Right lobe of liver (tissue), 6 donors: ENCODE measurements around the gene MRPL17. TPM values are rescaled to one million over a fixed set of nuclear protein-coding genes. Genes with fewer than 3 reads are reported as not detected.
"Not testable (repeated sequence)": the region's sequence is repeated elsewhere in the genome, so short reads cannot be mapped to it uniquely, and the experiment has no call there.

Experiments used
- ATAC-seq, 4 donors: fragments of 200-7000 bp; cut with Tn5 transposase; one replicate each; pipeline ENCODE4 v1.9.1; 2020; ENCODE audit warnings: mild to moderate bottlenecking in 4 of 4, moderate library complexity in 4 of 4
- DNase-seq, 3 donors: peaks; one replicate each; pipeline ENCODE4 v3.0.0-alpha.2; 2020
- H3K27ac ChIP-seq, 3 donors: fragments of 200-600 bp; one replicate each; pipeline ENCODE4 v1.8.0; 2022
- H3K27me3 ChIP-seq, 2 donors: fragments of 200-600 bp; one replicate each; pipeline ENCODE4 v1.8.0; 2022
- H3K36me3 ChIP-seq, 4 donors: fragments of 200-600 bp; sonication (generic) in 1 of 4; one replicate each; pipeline versions ENCODE4 v1.5.1 to v1.8.0; 2017 to 2022; ENCODE audit warnings: control low read depth in 1 of 4
- H3K4me1 ChIP-seq, 4 donors: fragments of 200-600 bp; sonication (generic) in 1 of 4; one replicate each; pipeline versions ENCODE4 v1.5.1 to v1.8.0; 2017 to 2022; ENCODE audit warnings: control low read depth in 1 of 4
- H3K4me3 ChIP-seq, 3 donors: fragments of 200-600 bp; one replicate each; pipeline ENCODE4 v1.8.0; 2022
- H3K9me3 ChIP-seq, 4 donors: fragments of 200-600 bp; sonication (generic) in 1 of 4; one replicate each; pipeline versions ENCODE4 v1.5.1 to v1.8.0; 2017 to 2022; ENCODE audit warnings: control low read depth in 1 of 4
- CTCF ChIP-seq, 4 donors: fragments of 200-600 bp in 3 of 4; fragments of 450-650 bp in 1 of 4; IDR thresholded peaks; one replicate each; pipeline versions ENCODE4 v1.5.1 to v1.8.0; 2016 to 2022; ENCODE audit warnings: antibody characterized with exemption in 4 of 4, mild to moderate bottlenecking in 2 of 4
- POLR2A ChIP-seq: fragments of 450-650 bp; IDR thresholded peaks from one replicate; pipeline ENCODE4 v1.6.1; 2017; ENCODE audit warnings: antibody characterized with exemption, mild to moderate bottlenecking
- WGBS: methylation state at CpG from one replicate; pipeline ENCODE4 v1.1.6; 2018; ENCODE audit warnings: low coverage, low lambda C conversion rate; ENCODE audit not compliant: insufficient coverage; ENCODE audit errors: missing lambda C conversion rate; 5-methylcytosine and 5-hydroxymethylcytosine counted together
- intact Hi-C, 2 donors: fragments of 100-400 bp; cut with DNase I; formaldehyde crosslinking; loops; one replicate each; pipeline versions ENCODE4 v1.11.2 to v1.14.1; 2022
- total RNA-seq, 6 experiments: library from RNA; depleted of rRNA in 2 of 6; stranded (reverse); fragments of >200 nt in 2 of 6; fragmentation: NEBNext Ultra II Directional in 3 of 6; extraction: Animal tissue kit (Norgen Biotek cat#: 25700) in 3 of 6; gene quantifications; one replicate each; pipeline versions ENCODE4 v1.1.0 to v1.2.4, GENCODE V29; 2016 to 2023
- donor health status: DM: no; HTN: yes; CAD: no.
- donor health status: DM: no; HTN: no; CAD: no.
- donor health status: DM: no; HTN: no; CAD: no.
- donor health status: DM: no; HTN: yes; CAD: no.
- donor health status: DM: no; HTN: yes; CAD: no.

The MRPL17 gene
- total RNA-seq, 6 experiments from 2014 or later, result 10.7 to 21.6 (median 17.3) TPM

- ATAC-seq (no peak), DNase-seq (no peak)
- Histone ChIP-seq H3K9me3 (no peaks in the 10 kb centered on the region), H3K27ac (no peak overlapping the region), H3K4me3 (no peak overlapping the region), H3K27me3 (no peaks in the 10 kb centered on the region), H3K4me1 (no peaks in the 10 kb centered on the region), H3K36me3 (no peaks in the 10 kb centered on the region)
- TF ChIP-seq CTCF (IDR thresholded peaks at IDR 0.05), result no peak
- no peak for TF ChIP-seq POLR2A
- WGBS, result 75% methylated on average over 1 of the region's 1 CpG
- intact Hi-C loops, result no loop called here
These were observed 10.4 kb upstream of the MRPL17 start for GRCh38 chr11:6693342-6694228.

- TF ChIP-seq CTCF (IDR thresholded peaks at IDR 0.05) (no peak), POLR2A (no peak)
- H3K27ac ChIP-seq, result no peak overlapping the region
- no peaks in the 10 kb centered on the region for H3K9me3 ChIP-seq
- no peak for ATAC-seq
- no peaks in the 10 kb centered on the region for H3K4me1 ChIP-seq
- intact Hi-C loops, result no loop called here
- H3K4me3 ChIP-seq, result no peak overlapping the region
- H3K36me3 ChIP-seq, result no peaks in the 10 kb centered on the region
- no peaks in the 10 kb centered on the region for H3K27me3 ChIP-seq
- no peak for DNase-seq
These were observed 9.0 kb upstream of the MRPL17 start for GRCh38 chr11:6692128-6692527.

GRCh38 chr11:6690431-6691132 is 7.4 kb upstream of the MRPL17 start:
- DNase-seq, H3K27me3 ChIP-seq, ATAC-seq, H3K36me3 ChIP-seq, H3K9me3 ChIP-seq, H3K4me3 ChIP-seq, H3K4me1 ChIP-seq, intact Hi-C loops, H3K27ac ChIP-seq: not testable (repeated sequence)
- 76% methylated on average over 7 of the region's 11 CpGs for WGBS

GRCh38 chr11:6687876-6688275 is 4.7 kb upstream of the MRPL17 start:
- DNase-seq (no peak), ATAC-seq (no peak)
- WGBS, result 55% methylated on average over 3 of the region's 4 CpGs
- Histone ChIP-seq H3K27me3 (no peaks in the 10 kb centered on the region), H3K4me1 (peaks cover 0 to 4% (median 0%) of the 10 kb centered on the region in 4 donors), H3K27ac (no peak overlapping the region), H3K36me3 (no peaks in the 10 kb centered on the region), H3K4me3 (no peak overlapping the region), H3K9me3 (no peaks in the 10 kb centered on the region)
- TF ChIP-seq POLR2A, result no peak
- TF ChIP-seq CTCF (IDR thresholded peaks at IDR 0.05), result no peak
- intact Hi-C loops, result loop anchor here (10.0 kb wide), 1 partner anchor 153 kb away; no protein-coding TSS in a partner anchor

- H3K4me3 ChIP-seq, result no peak overlapping the region
- no peak for DNase-seq
- intact Hi-C loops, result loop anchor here (10.0 kb wide), 1 partner anchor 151 kb away; no protein-coding TSS in a partner anchor
- no peaks in the 10 kb centered on the region for H3K9me3 ChIP-seq
- peaks cover 0 to 10% (median 0%) of the 10 kb centered on the region in 4 donors for H3K36me3 ChIP-seq
- no peak for TF ChIP-seq CTCF (IDR thresholded peaks at IDR 0.05)
- TF ChIP-seq POLR2A, result no peak
- no peak for ATAC-seq
- H3K27ac ChIP-seq, result no peak overlapping the region
- no peaks in the 10 kb centered on the region for H3K27me3 ChIP-seq
- peaks cover 0 to 15% (median 4%) of the 10 kb centered on the region in 4 donors for H3K4me1 ChIP-seq
These were observed 2.9 kb upstream of the MRPL17 start for GRCh38 chr11:6686006-6686405.

- ATAC-seq, H3K9me3 ChIP-seq, DNase-seq, H3K27me3 ChIP-seq: not testable (repeated sequence)
- Histone ChIP-seq H3K4me3 (peak overlapping the region; percentile 30 to 88 (median 73)), H3K36me3 (peaks cover 0 to 17% (median 0%) of the 10 kb centered on the region in 4 donors), H3K27ac (peak overlapping the region; percentile 78 to 80 (median 79)), H3K4me1 (peaks cover 0 to 15% (median 4%) of the 10 kb centered on the region in 4 donors)
- intact Hi-C loops, result loop anchor here (10.0 kb wide), 1 partner anchor 149 kb away; no protein-coding TSS in a partner anchor
- 71% methylated on average over 5 of the region's 14 CpGs for WGBS
These were observed 928 bp upstream of the MRPL17 start for GRCh38 chr11:6684068-6684467.
